Measurements from ENCODE around the gene MNT.

MNT gene

DNA sequence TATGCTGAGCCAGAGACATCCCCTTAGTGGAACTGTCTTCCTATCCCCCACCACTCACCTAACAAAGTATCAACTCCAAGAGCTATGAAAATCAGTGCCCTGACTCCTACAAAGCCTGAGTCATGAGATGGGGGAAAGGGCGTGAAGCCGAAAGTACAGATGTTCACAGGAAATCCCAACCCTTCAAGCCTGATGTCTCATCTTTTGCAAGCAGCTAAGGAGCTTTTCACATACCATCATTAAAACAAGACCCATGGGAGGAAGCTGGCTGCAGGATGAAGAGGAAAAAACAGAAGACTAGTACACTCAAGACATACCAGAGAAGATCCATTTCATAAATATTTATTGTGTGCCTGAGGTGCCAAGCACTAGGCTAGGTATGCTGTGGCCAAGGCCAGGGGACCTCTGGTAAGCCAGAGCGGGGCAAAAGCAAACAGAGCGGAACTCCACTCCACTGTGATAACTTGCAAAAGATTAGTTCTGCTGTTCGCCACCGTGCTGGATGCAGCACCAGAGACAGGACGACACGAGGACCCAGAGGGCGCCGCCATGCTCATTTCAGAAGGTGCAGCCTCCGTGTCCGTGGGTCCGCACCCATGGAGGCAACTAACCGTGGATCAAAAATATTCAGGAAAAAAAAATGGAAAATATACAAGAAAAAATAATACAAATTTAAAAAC lies 4.5 kb upstream of the MNT start:
- Histone ChIP-seq H3K27ac (replicated peaks) (no peak overlapping the region), H3K4me3 (replicated peaks; ENCODE audit: insufficient read depth, low read length) (no peak overlapping the region), H3K27me3 (ENCODE audit: insufficient read depth, poor library complexity, severe bottlenecking) (no peaks in the 10 kb centered on the region)
- TF ChIP-seq SPI1 (IDR thresholded peaks at IDR 0.05; ENCODE audit: borderline replicate concordance, low read depth): no peak
- TF ChIP-seq POLR2AphosphoS5 (IDR thresholded peaks at IDR 0.05; ENCODE audit: low read depth): no peak
- TF ChIP-seq, protein P1, sequence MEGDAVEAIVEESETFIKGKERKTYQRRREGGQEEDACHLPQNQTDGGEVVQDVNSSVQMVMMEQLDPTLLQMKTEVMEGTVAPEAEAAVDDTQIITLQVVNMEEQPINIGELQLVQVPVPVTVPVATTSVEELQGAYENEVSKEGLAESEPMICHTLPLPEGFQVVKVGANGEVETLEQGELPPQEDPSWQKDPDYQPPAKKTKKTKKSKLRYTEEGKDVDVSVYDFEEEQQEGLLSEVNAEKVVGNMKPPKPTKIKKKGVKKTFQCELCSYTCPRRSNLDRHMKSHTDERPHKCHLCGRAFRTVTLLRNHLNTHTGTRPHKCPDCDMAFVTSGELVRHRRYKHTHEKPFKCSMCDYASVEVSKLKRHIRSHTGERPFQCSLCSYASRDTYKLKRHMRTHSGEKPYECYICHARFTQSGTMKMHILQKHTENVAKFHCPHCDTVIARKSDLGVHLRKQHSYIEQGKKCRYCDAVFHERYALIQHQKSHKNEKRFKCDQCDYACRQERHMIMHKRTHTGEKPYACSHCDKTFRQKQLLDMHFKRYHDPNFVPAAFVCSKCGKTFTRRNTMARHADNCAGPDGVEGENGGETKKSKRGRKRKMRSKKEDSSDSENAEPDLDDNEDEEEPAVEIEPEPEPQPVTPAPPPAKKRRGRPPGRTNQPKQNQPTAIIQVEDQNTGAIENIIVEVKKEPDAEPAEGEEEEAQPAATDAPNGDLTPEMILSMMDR (IDR thresholded peaks at IDR 0.05; ENCODE audit: insufficient read depth, low read length): no peak
- TF ChIP-seq, protein P2, sequence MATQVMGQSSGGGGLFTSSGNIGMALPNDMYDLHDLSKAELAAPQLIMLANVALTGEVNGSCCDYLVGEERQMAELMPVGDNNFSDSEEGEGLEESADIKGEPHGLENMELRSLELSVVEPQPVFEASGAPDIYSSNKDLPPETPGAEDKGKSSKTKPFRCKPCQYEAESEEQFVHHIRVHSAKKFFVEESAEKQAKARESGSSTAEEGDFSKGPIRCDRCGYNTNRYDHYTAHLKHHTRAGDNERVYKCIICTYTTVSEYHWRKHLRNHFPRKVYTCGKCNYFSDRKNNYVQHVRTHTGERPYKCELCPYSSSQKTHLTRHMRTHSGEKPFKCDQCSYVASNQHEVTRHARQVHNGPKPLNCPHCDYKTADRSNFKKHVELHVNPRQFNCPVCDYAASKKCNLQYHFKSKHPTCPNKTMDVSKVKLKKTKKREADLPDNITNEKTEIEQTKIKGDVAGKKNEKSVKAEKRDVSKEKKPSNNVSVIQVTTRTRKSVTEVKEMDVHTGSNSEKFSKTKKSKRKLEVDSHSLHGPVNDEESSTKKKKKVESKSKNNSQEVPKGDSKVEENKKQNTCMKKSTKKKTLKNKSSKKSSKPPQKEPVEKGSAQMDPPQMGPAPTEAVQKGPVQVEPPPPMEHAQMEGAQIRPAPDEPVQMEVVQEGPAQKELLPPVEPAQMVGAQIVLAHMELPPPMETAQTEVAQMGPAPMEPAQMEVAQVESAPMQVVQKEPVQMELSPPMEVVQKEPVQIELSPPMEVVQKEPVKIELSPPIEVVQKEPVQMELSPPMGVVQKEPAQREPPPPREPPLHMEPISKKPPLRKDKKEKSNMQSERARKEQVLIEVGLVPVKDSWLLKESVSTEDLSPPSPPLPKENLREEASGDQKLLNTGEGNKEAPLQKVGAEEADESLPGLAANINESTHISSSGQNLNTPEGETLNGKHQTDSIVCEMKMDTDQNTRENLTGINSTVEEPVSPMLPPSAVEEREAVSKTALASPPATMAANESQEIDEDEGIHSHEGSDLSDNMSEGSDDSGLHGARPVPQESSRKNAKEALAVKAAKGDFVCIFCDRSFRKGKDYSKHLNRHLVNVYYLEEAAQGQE (IDR thresholded peaks at IDR 0.05; ENCODE audit: insufficient replicate concordance, low read depth): no peak
- no peak for TF ChIP-seq GABPA (IDR thresholded peaks at IDR 0.05; ENCODE audit: low read depth)
- no peak for DNase-seq (ENCODE audit: low read depth in 1 of 2, low spot score in 1 of 2)

DNA sequence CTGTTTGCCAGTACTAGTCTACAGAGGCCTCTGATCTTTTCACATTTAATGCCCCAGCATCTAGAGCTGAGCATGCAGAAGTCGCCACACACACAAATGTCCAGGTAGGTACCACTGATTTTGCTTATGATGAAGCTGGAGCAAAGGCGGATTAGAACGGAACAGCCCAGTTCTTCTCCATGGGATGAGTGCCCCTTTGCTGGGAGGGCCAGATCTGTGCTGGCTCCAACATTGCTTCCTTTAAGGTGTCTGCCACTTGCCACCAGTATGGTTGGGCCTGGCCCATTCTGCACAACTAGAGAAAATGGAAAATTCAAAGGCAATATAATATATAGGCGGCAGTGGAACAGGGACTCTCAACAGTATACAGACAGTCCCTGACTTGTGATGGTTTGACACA lies 2.2 kb upstream of the MNT start:
- no peak overlapping the region for H3K27ac ChIP-seq (replicated peaks)
- DNase-seq (ENCODE audit: low read depth in 1 of 2, low spot score in 1 of 2): no peak
- TF ChIP-seq SPI1 (IDR thresholded peaks at IDR 0.05; ENCODE audit: borderline replicate concordance, low read depth) (no peak), POLR2AphosphoS5 (IDR thresholded peaks at IDR 0.05; ENCODE audit: low read depth) (no peak), GABPA (IDR thresholded peaks at IDR 0.05; ENCODE audit: low read depth) (no peak)
- TF ChIP-seq, protein P1 (IDR thresholded peaks at IDR 0.05; ENCODE audit: insufficient read depth, low read length): no peak
- TF ChIP-seq, protein P2 (IDR thresholded peaks at IDR 0.05; ENCODE audit: insufficient replicate concordance, low read depth): no peak
- H3K27me3 ChIP-seq (ENCODE audit: insufficient read depth, poor library complexity, severe bottlenecking): no peaks in the 10 kb centered on the region
- no peak overlapping the region for H3K4me3 ChIP-seq (replicated peaks; ENCODE audit: insufficient read depth, low read length)

DNA sequence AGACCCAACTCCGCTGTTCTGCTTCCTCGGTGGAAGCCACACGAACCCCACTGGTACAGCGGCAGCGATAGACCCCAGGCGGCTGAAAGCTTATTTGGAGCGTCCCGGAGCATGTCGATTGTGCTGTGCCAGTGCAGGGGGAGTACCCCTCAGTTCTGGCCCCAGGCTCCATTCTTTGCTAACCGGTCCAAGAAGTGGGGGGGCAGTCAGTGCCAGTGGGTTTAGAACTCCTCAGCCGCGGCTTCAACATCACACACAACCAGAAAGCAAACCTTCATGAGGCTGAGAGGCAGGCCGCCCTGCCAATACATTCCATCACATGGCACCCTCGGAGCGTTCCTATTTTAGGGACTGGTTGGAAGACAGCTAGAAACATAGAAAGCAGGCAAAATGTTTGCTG lies 1.7 kb upstream of the MNT start:
- TF ChIP-seq, protein P1 (IDR thresholded peaks at IDR 0.05; ENCODE audit: insufficient read depth, low read length): no peak
- TF ChIP-seq, protein P2 (IDR thresholded peaks at IDR 0.05; ENCODE audit: insufficient replicate concordance, low read depth): no peak
- TF ChIP-seq POLR2AphosphoS5 (IDR thresholded peaks at IDR 0.05; ENCODE audit: low read depth) (no peak), SPI1 (IDR thresholded peaks at IDR 0.05; ENCODE audit: borderline replicate concordance, low read depth) (no peak), GABPA (IDR thresholded peaks at IDR 0.05; ENCODE audit: low read depth) (no peak)
- no peaks in the 10 kb centered on the region for H3K27me3 ChIP-seq (ENCODE audit: insufficient read depth, poor library complexity, severe bottlenecking)
- H3K4me3 ChIP-seq (replicated peaks; ENCODE audit: insufficient read depth, low read length): peak overlapping the region; percentile 41
- DNase-seq (ENCODE audit: low read depth in 1 of 2, low spot score in 1 of 2): no peak
- H3K27ac ChIP-seq (replicated peaks): peak overlapping the region; percentile 53; the same call in 1 of the 2 replicates
